Measurements from ENCODE around the gene WFDC13.
"Not testable (repeated sequence)": the region's sequence is repeated elsewhere in the genome, so short reads cannot be mapped to it uniquely, and the experiment has no call there.

- not testable (repeated sequence) for TF ChIP-seq CTCF (IDR thresholded peaks at IDR 0.05; ENCODE audit: low read length); EZH2 (IDR thresholded peaks at IDR 0.05; ENCODE audit: borderline replicate concordance, low read length)
Measured at GRCh38 chr20:45716141-45716688, 14.4 kb downstream of the WFDC13 start.

Measured in OCI-LY1 (cell line).